HG03354 (cell line): ENCODE measurements around the gene B3GNT7.
"Not testable (repeated sequence)": the region's sequence is repeated elsewhere in the genome, so short reads cannot be mapped to it uniquely, and the experiment has no call there.

ENCODE experiments used
- ATAC-seq: cut with Tn5 transposase; IDR thresholded peaks from one replicate; pipeline ENCODE4 v1.9.1; 2021; ENCODE audit warnings: mild to moderate bottlenecking; ENCODE audit not compliant: unreplicated experiment, poor library complexity, severe bottlenecking

B3GNT7 gene

GRCh38 chr2:231395188-231396057 lies at the start of gene B3GNT7:
TSS of gene B3GNT7 (plus strand) at chr2:231395710. CDS start at chr2:231395804, 94 bp downstream.
- peak; percentile 29 for ATAC-seq

- no peak for ATAC-seq
Observed at GRCh38 chr2:231347081-231347480, 48.4 kb upstream of the B3GNT7 start.

- no peak for ATAC-seq
Observed at GRCh38 chr2:231347638-231348037, 47.9 kb upstream of the B3GNT7 start.

GRCh38 chr2:231348173-231348572 lies 47.3 kb upstream of the B3GNT7 start:
- no peak for ATAC-seq

- no peak for ATAC-seq
Observed at GRCh38 chr2:231348704-231349373, 46.7 kb upstream of the B3GNT7 start.

GRCh38 chr2:231349374-231349735 lies 46.2 kb upstream of the B3GNT7 start:
- ATAC-seq: not testable (repeated sequence)

GRCh38 chr2:231351648-231352047 lies 43.9 kb upstream of the B3GNT7 start:
- ATAC-seq: no peak

- no peak for ATAC-seq
Observed at GRCh38 chr2:231353469-231353868, 42.0 kb upstream of the B3GNT7 start.

GRCh38 chr2:231355508-231356465 lies 39.7 kb upstream of the B3GNT7 start:
- no peak for ATAC-seq

GRCh38 chr2:231356466-231356844 lies 39.1 kb upstream of the B3GNT7 start:
- ATAC-seq: no peak

- ATAC-seq: no peak
Observed at GRCh38 chr2:231357048-231357447, 38.5 kb upstream of the B3GNT7 start.

GRCh38 chr2:231357931-231358330 lies 37.6 kb upstream of the B3GNT7 start:
- no peak for ATAC-seq

GRCh38 chr2:231359441-231359840 lies 36.1 kb upstream of the B3GNT7 start:
- ATAC-seq: no peak

- ATAC-seq: no peak
Observed at GRCh38 chr2:231359948-231360347, 35.6 kb upstream of the B3GNT7 start.

- ATAC-seq: no peak
Observed at GRCh38 chr2:231360401-231360800, 35.1 kb upstream of the B3GNT7 start.

GRCh38 chr2:231360881-231361371 lies 34.6 kb upstream of the B3GNT7 start:
- ATAC-seq: no peak

- ATAC-seq: peak; percentile 98
Observed at GRCh38 chr2:231361701-231362554, 33.6 kb upstream of the B3GNT7 start.

GRCh38 chr2:231362555-231363184 lies 32.8 kb upstream of the B3GNT7 start:
- ATAC-seq: peak; percentile 10

- ATAC-seq: no peak
Observed at GRCh38 chr2:231364061-231364460, 31.4 kb upstream of the B3GNT7 start.
